ENCODE measurements around the gene IL17RE.
"Not testable (repeated sequence)": the region's sequence is repeated elsewhere in the genome, so short reads cannot be mapped to it uniquely, and the experiment has no call there.

The IL17RE gene

DNA sequence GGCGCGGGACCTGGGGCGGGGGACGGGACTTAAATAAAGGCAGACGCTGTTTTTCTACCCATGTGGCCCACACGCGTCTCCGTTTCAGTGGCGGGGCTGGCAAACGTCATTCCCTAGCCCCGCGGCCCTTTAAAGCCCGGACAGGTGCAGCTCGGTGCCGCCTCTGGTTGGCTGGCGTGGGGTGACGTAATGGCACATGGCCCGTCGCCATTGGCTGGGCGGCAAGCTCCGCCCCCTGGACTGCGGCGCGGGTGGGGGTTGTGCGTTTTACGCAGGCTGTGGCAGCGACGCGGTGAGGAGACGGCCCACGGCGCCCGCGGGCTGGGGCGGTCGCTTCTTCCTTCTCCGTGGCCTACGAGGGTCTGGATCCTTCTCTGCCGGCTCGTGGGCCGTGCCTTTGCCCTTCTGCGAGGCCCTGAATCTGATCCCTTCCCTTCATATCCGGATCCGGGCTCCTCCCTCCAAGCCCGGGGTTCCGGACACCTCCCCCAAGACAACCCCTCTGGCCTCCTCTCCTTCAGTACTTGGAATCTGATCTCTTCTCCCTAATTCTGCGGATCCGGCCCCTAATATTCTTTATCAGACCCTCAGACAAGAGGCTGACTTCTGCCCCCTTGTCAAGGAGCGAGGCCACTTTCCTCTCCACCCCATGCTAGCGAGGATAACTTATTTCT, 31.1 kb downstream of the IL17RE start, which contains the start of gene CRELD1:
TSS of gene CRELD1 (plus strand) at position 274 of the 674 bp plus-strand sequence. CDS start 605 bp downstream, outside the sequence.
- DNase-seq (ENCODE audit: low spot score): peak; percentile 95

DNA sequence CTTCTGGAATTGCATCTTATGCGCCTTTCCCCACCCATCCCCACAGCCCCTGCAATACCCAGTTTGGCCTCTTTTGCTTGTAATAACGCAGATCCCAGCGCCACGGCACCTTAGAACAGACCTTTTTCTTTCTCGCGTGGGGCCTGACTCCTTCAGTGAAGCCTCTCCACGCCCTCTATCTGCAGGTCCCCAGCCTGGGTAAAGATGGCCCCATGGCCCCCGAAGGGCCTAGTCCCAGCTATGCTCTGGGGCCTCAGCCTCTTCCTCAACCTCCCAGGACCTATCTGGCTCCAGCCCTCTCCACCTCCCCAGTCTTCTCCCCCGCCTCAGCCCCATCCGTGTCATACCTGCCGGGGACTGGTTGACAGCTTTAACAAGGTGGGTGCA, 31.6 kb downstream of the IL17RE start:
- no peak for DNase-seq (ENCODE audit: low spot score)

DNA sequence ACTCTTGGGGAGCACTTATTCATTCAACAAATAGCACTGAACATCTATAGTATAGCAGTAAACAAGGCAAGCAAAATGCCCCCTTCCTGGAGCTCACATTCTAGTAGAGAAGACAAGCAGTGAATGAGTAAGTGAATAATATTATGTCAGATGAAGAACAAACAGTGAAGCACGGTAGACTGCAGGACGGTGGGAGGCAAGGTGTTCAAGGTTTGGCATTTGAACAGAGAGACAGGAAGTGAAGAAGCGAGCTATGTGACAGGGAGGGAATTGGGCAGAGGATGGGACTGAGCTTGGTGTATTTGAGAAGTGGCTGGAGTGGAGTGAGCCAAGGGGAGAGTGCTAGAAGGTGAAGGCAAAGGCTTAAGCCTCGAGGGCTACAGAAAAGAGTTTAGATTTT, 32.3 kb downstream of the IL17RE start:
- DNase-seq (ENCODE audit: low spot score): no peak

DNA sequence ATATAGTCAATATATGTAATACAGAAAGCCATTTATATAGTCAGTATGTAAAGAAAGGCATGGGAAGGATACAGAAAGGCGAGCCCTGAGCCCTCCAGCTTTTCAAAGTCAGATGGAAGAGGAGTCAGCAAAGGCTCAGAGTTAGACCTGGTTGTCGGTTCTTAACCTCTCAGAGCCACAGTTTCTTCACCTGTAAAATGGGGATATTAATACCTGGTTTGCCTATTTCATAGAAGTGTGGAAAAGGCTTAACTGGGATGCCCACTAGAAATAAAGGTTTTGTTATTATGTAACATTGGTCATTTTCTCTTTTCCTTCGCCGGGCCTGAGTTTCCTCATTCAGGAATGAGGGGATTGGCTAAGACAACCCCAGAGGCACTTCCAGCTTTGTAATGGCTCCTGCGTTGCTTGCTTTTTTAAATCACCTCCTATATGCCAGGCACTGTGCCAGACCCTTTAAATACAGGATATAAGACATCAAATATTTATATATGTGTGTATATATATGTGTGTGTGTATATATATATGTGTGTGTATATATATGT, 33.4 kb downstream of the IL17RE start:
- no peak for DNase-seq (ENCODE audit: low spot score)

DNA sequence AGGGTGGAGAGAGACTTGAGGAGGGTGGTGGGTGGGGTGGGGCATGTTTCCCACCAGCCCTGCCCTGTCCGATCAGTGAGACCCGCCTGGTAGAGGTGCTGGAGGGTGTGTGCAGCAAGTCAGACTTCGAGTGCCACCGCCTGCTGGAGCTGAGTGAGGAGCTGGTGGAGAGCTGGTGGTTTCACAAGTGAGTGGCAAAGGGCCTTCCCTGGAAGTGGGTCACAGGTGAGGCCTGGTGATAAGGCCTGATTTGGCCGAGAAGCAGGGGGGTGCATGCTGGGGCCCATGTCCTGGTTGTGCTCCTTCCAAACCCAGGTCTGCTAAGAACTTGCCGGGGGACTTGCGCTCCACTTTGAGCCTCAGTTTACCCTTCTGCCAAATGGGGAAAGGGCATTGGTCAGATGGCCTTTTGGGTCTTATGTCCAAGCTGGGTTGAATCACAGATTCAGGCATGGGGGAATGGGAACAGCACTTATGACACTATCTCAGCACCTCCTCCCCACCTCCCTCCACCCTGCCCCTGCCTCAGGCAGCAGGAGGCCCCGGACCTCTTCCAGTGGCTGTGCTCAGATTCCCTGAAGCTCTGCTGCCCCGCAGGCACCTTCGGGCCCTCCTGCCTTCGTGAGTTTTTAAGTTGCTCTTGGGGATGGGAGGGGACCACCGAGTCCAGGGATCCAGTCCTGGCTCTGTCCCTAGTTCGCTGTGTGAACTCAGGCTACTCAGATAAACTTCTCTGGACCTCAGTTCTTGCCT, 35.0 kb downstream of the IL17RE start:
- DNase-seq (ENCODE audit: low spot score): no peak

DNA sequence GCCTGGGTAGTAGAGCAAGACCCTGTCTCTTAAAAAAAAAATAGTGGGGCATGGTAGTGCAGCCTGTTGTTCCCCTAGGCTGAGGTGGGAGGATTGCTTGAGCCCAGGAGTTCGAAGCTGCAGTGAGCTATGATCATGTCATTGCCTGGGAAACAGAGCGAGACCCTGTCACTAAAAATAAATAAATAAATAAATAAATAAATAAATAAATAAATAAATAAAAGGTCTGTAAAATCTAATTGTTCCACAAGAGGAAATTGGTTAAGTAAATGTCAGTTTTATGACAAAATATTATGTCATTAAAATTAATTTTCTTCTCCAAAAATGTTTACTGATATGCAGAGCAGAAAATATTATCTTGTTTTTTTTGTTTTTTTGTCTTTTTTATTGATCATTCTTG, 36.3 kb downstream of the IL17RE start:
- no peak for DNase-seq (ENCODE audit: low spot score)

DNA sequence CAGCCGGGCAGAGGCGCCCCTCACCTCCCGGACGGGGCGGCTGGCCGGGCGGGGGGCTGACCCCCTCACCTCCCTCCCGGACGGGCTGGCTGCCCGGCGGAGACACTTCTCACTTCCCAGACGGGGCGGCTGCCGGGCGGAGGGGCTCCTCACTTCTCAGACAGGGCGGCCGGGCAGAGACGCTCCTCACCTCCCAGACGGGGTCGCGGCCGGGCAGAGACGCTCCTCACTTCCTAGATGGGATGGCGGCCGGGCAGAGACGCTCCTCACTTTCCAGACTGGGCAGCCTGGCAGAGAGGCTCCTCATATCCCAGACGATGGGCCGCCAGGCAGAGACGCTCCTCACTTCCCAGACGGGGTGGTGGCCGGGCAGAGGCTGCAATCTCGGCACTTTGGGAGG, 37.3 kb downstream of the IL17RE start:
- DNase-seq (ENCODE audit: low spot score): not testable (repeated sequence)

DNA sequence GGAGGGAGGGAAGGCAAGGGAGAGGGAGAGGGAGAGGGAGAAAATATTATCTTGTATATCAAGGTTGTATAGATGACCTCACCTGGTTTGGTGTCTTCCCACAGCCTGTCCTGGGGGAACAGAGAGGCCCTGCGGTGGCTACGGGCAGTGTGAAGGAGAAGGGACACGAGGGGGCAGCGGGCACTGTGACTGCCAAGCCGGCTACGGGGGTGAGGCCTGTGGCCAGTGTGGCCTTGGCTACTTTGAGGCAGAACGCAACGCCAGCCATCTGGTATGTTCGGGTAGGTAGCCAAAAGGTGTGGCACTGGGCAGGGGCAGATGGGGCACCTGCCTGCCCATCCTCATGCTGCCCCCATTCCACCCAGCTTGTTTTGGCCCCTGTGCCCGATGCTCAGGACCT, 38.1 kb downstream of the IL17RE start:
- DNase-seq (ENCODE audit: low spot score): no peak

DNA sequence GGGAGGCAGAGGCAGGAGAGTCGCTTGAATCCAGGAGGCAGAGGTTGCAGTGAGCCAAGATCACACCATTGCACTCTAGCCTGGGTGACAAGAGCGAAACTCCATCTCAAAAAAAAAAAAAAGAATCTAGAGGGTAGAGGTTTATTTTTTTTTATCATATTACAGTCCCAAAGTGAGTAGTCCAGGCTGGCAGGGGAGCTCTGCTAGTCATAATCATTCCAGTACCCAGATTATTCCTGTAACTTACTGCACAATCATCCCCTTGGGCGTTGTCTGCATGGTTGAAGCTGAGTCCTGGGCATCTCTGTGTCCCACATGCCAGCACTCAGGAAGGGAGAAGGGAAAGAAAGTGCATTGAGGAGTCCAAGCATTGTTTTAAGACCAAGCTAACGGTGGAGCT, 39.5 kb downstream of the IL17RE start:
- no peak for DNase-seq (ENCODE audit: low spot score)

DNA sequence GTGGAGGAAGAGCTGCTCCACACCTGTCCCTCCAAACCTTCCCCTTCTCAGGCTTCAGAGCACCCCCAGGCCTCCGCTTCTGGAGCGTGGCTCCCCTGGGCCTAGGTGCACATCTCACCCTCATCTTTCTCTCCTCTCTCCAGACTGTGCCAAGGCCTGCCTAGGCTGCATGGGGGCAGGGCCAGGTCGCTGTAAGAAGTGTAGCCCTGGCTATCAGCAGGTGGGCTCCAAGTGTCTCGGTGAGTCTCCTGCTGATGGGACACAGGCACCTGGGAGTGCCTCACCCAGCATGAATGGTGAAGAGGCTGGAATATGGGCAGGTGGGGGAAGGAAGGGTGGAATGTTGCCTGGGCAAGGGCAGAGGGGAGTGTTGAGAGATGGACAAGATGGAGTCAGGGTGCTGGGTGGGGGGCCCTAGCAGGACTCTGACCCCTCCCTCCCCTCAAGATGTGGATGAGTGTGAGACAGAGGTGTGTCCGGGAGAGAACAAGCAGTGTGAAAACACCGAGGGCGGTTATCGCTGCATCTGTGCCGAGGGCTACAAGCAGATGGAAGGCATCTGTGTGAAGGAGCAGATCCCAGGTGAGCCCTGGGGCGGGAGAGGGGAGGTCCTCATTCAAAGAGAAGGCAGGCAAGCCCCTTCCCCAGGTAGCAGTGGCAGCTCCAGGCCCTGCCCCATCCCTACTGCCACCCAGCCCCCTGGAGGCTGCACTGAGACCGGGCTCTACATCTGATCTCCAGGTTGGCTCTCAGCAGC, 40.5 kb downstream of the IL17RE start:
- DNase-seq (ENCODE audit: low spot score): no peak

DNA sequence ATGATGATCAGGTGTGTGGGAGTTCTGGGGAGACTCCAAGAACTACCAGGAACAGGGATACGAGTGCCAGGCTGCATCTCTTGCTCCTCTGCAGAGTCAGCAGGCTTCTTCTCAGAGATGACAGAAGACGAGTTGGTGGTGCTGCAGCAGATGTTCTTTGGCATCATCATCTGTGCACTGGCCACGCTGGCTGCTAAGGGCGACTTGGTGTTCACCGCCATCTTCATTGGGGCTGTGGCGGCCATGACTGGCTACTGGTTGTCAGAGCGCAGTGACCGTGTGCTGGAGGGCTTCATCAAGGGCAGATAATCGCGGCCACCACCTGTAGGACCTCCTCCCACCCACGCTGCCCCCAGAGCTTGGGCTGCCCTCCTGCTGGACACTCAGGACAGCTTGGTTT, 41.6 kb downstream of the IL17RE start:
- no peak for DNase-seq (ENCODE audit: low spot score)

DNA sequence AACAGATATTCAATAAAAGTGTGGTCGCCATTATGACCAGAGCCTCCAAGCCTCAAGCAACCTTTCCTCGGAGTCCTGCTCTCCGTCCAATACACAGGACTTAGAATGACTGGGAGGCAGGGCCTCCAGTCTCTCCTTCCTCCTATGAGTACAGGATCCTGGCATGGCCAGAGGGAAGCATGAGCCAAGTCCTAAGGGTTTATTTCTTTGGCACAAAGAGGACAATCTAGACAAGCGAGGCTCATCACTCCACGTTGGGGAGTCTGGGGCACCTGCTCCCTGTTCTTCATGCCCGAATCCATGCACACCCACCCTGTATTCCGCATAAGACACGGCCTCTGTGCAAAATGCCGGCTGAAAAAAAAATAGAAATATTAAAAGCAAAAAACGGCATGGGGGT, 42.7 kb downstream of the IL17RE start:
- no peak for DNase-seq (ENCODE audit: low spot score)

DNA sequence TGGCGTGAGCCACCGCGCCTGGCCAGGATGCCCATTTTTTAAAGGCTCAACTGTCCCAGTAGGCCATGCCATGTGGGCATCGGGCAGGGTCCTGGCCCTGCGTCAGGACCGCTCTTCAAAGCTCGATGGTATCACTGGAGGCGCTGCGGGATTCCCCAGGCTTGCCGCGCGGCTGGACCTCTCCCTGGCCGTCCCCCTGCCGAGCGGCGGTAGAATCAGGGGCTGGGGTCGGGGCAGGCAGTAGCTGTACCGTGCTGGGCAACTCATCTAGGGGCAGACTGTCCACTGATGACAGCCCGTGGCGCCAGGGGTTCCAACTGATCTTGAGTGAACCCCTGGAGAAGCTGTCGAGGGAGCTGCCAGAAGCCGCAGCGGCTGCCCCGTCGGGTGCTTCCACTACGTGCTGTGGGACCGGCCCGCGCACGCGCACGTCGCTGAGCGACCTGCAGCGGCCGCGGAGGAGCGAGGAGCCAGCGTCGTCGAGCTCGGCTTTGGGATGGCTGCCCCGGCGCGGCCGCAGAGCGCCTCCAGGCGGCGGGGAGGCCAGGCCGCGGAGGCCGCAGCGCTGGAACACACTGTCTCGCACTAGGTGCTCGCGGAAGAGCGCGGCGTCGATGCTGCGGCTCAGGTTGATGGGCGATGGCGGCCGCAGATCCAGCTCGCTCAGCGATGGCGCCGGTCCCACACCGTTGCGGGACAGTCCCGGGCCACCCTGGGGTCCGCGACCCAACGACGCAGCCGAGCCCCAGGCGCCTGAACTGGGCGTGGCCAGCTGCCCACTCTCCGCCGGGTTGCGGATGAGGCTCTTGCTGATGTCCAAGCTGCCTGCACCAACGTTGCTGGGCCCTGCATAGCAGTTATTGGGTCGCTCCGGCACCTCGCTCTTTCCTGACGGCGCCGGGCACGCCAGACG, 43.7 kb downstream of the IL17RE start:
- DNase-seq (ENCODE audit: low spot score): peak; percentile 68

DNA sequence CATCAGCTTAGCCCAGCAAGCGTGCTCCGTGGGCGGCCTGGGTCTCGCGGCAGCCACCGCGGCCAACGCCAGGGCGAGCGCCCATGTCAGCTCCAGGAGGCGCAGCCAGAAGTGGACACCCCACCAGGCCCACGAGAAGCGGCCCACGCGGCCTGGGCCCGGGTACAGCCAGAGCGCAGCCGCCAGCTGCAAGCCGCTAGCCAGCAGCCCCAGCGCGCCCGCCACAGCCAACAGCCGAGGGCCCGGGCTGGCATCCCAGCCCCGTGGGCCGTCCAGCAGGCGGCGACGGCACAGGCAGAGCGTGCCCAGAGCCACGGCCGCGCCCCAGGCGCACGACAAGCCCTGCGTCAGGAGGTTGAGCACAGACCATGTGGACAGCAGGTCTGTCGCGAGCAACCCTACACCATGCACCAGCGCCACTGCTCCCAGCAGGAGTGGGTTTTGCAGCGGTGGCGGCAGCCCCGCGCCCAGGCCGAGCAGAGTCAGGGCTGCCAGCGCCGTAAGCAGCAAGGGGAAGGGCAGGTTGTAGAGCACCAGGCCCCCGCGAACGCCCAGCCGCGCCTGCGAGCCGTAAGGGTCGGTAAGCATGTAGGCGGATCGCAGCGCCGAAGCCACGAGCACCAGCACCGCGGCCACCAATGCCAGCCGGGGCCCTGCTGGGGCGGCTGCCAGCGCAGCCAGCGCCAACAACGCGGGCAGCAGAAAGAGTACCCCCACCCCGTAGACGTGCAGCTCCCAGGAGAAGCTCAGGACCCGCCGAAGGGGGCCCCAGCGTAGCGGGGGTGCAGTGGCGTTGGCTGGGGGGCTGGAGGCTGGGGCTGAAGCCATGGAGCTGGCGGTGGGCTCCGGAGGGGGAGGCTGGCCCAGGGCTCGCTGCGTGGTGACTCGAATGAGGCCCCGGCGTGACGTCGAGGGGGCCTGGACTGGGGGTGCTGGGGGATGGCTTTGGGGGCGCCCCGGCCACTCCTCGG, 44.7 kb downstream of the IL17RE start:
- DNase-seq (ENCODE audit: low spot score): no peak

DNA sequence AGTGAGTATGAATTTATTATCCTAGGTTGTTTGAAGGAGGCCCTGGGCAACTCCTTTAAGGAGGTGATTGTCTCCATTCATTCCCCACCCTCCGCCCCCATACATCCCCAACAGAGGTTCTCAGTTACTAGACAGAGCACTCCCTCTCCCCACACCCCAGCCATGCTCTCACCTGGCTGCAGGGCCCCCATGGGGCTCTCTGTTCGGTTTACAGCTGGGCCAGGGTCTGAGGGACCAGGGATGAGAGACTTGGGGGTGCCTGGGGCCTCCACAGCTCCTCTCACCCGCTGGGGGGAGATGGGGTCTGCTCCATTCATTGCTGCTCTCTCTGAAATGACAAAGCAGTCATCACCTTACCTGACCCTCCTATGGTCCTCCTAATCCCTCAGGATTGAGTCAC, 45.9 kb downstream of the IL17RE start:
- no peak for DNase-seq (ENCODE audit: low spot score)

DNA sequence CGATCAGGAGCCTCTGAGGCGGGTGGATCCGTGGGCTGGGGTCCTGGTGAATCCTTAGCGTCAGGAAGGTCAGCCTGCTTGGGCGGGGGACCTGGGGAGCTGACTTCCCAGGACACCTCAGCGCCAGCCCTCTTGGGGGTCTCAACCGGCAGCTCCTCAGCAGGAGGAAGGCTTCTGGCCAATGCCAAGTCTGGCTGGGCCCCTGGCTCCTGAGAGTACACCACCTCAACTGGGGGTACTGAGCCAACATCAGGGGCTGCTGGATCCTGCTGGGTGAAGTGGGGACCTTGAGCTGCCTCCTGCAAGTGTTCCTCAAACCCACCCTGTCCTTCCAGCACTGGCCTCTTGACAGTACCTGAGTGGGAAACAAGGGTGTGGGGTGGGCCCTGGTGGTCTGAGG, 46.5 kb downstream of the IL17RE start:
- DNase-seq (ENCODE audit: low spot score): no peak

DNA sequence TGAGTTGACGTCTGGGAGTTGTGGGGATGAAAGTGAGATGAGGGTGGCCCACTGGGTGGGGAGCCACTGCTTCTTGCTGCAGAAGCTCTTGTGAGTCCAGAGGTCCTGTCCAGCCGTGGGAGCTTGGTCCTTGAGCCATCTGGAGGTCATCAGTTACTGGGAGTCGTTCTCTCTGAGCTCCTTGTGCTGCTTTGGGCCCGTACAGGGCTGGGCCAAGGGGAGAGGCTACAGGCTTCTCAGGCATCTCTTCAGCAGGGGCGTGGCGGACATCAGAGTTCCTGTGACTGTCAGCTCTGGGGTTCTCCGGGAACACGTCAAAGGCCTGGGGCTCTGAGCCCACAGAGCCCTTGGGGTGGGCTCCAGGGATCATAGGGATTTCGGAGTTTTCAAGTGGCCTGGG, 47.0 kb downstream of the IL17RE start:
- no peak for DNase-seq (ENCODE audit: low spot score)

DNA sequence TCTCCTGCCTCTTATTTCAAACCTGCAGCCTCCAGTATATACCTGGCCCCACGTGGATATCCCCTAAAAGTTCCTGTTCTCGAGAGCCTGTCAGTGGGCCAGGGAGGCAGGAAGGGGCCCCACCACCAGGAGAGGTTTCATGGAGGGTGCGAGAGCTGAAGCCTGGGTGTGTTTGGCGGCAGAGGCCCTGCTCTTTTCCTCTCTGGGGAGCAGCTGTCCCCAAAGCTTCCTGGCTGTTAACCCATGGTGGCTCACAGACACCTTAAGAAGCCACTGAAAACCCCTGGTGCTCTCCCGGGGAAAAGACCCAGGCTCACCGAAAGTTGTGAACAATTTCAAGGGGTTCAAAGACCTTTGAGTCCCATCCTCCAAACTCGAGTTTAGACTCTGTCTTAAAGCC, 48.5 kb downstream of the IL17RE start:
- no peak for DNase-seq (ENCODE audit: low spot score)

DNA sequence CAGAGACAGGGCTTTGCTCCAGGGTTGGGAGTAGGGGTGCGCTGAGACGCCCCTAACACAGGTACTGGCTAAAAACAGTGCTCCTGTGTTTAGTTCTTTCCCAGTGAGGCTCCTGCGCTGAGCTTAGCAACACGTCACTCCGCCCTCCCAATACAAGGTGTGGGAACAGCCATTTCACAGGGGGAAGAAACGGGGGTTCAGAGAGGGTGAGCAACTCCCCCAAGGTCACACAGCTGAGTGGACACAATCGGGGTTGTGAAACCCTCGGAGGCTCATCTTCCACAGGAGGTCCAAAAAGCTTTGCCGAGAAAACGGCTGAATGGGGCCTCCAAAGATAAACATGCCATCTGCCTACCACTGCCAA, 48.9 kb downstream of the IL17RE start:
- DNase-seq (ENCODE audit: low spot score): no peak

DNA sequence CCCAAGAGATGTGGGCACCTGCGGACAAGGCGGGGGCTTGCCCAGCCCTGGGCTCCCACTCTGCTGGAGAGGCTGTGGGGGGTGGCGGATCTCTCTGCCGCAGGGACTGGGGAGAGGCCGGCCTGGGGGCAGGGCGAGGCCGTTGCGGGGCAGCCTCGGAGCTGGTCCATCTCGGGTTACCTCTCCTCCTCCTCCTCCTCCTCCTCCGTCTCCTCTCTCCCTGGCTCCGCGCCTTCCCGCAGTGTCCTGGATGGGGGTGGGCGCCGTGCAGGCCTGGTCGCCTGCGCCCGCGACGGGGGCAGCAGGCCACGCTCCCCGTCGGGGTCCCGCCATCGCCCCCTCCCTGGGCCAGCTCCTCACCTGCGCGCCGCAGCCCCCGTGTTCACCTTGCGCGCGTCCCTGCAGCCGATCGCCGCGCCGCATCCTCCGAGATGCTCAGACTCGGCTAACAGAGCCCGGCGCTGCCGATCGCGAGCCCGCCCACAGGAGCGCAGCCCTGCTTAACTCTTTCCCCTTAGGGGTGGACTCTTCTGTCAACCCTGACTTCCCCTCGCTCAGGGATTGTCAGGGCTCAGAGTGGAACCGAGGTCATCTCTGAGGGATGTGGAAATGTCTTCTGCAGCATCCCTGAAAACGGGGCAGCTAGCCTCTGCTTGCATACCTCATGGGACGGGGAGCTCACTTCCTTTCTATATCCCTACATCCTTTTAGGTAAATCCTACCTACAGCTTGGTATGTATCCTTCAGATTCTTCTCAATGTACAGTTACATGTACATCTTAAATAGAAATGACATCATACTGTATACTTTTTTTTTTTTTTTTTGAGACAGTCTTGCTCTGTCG, 49.5 kb downstream of the IL17RE start, which contains the start of gene PRRT3:
TSS of gene PRRT3 (minus strand) at position 447 of the 844 bp plus-strand sequence. CDS start 2,293 bp downstream, outside the sequence.
- DNase-seq (ENCODE audit: low spot score): no peak

Data from hematopoietic multipotent progenitor cell treated with erythropoietin and hydrocortisone succinate and interleukin-3 and kit ligand, for 15 days (in vitro differentiated cells).